T-cell (primary cell): Measurements from ENCODE around the gene MRTFB. TPM values are rescaled to one million over a fixed set of nuclear protein-coding genes. Genes with fewer than 3 reads are reported as not detected.
A peak's percentile ranks its signal among the peaks of the same experiment; 100 is the strongest.

Experiments used
- ATAC-seq, 4 experiments: fragments of 200-7000 bp in 3 of 4; fragments of 150-1000 bp in 1 of 4; cut with Tn5 transposase; replicated peaks in 1 of 4; 1 replicate in 3 of 4; 2 replicates in 1 of 4; pipeline ENCODE4 v1.10.0; 2021; ENCODE audit warnings: moderate library complexity in 3 of 4, mild to moderate bottlenecking in 2 of 4, moderate number of reproducible peaks in 1 of 4
- CTCF ChIA-PET, 2 donors: fragments of 300-600 bp; sonication (Branson Sonifier 250); formaldehyde crosslinking; loops; one replicate each; lab custom pipeline; 2022; ENCODE audit warnings: antibody characterized with exemption in 2 of 2; lab: Charles Lee
- POLR2A ChIA-PET, 2 donors: fragments of 300-600 bp; sonication (Branson Sonifier 250); formaldehyde crosslinking; loops; one replicate each; lab custom pipeline; 2022; ENCODE audit warnings: antibody characterized with exemption in 2 of 2; lab: Charles Lee
- DNase-seq, 35 experiments: peaks; one replicate each; pipeline versions ENCODE4 v3.0.0 to v3.0.0-alpha.2; 2013 to 2023
- H3K27ac ChIP-seq: one replicate; pipeline ENCODE4 v1.5.1; 2013; ENCODE audit warnings: low read length
- H3K27me3 ChIP-seq, 2 experiments: replicated peaks in 1 of 2; 1 replicate in 1 of 2; 2 replicates in 1 of 2; pipeline versions ENCODE4 v1.6.1 to v1.7.0; 2013; ENCODE audit warnings: low read length in 1 of 2, mixed read lengths in 1 of 2; ENCODE audit not compliant: control insufficient read depth in 2 of 2, insufficient read depth in 2 of 2; ENCODE audit errors: extremely low read depth in 1 of 2
- H3K36me3 ChIP-seq, 2 donors: 1 replicate in 1 of 2; 2 replicates in 1 of 2; pipeline versions ENCODE4 v1.6.1 to v1.7.0; 2013; ENCODE audit warnings: low read length in 1 of 2; ENCODE audit not compliant: control insufficient read depth in 2 of 2, insufficient read depth in 1 of 2; ENCODE audit errors: extremely low read depth in 1 of 2
- H3K4me1 ChIP-seq, 2 experiments: 1 replicate in 1 of 2; 2 replicates in 1 of 2; pipeline versions ENCODE4 v1.6.1 to v1.7.0; 2013; ENCODE audit warnings: low read length in 2 of 2, mixed read lengths in 1 of 2; ENCODE audit not compliant: insufficient read depth in 2 of 2, control insufficient read depth in 1 of 2; ENCODE audit errors: extremely low read depth in 1 of 2
- H3K4me3 ChIP-seq, 2 donors: 1 replicate in 1 of 2; 2 replicates in 1 of 2; pipeline versions ENCODE4 v1.5.1 to v1.7.0; 2013; ENCODE audit warnings: mild to moderate bottlenecking in 2 of 2, low read length in 1 of 2, moderate library complexity in 1 of 2; ENCODE audit not compliant: control insufficient read depth in 1 of 2; ENCODE audit errors: extremely low read depth in 1 of 2
- H3K9me3 ChIP-seq: 2 replicates; pipeline ENCODE4 v1.7.0; 2013
- H3K27ac Mint-ChIP-seq, 2 donors: one replicate each; pipeline ENCODE4 v1.8.0; 2020 to 2021; ENCODE audit warnings: mild to moderate bottlenecking in 2 of 2, mixed read lengths in 2 of 2
- H3K27me3 Mint-ChIP-seq, 2 donors: one replicate each; pipeline ENCODE4 v1.8.0; 2021 to 2022; ENCODE audit warnings: mixed read lengths in 2 of 2
- H3K36me3 Mint-ChIP-seq: one replicate; pipeline ENCODE4 v1.8.0; 2021; ENCODE audit warnings: mixed read lengths
- H3K4me1 Mint-ChIP-seq, 3 donors: one replicate each; pipeline ENCODE4 v1.8.0; 2020 to 2022; ENCODE audit warnings: mixed read lengths in 3 of 3, mild to moderate bottlenecking in 1 of 3
- H3K4me3 Mint-ChIP-seq, 3 donors: one replicate each; pipeline ENCODE4 v1.8.0; 2020 to 2022; ENCODE audit warnings: mild to moderate bottlenecking in 3 of 3, mixed read lengths in 3 of 3, moderate library complexity in 3 of 3
- H3K9me3 Mint-ChIP-seq, 3 donors: one replicate each; pipeline ENCODE4 v1.8.0; 2020 to 2022; ENCODE audit warnings: mixed read lengths in 3 of 3
- WGBS: methylation state at CpG from one replicate; pipeline ENCODE4 v1.1.5; 2013; ENCODE audit warnings: missing lambda C conversion rate; ENCODE audit not compliant: insufficient coverage; 5-methylcytosine and 5-hydroxymethylcytosine counted together
- total RNA-seq, 35 experiments: library from RNA in 6 of 35; stranded (reverse) in 6 of 35; fragments of 120-200 nt in 1 of 35; gene quantifications; one replicate each; pipeline versions ENCODE4 v1.2.1 to v1.2.4 and lab custom pipeline; 2013 to 2026

Gene MRTFB
- total RNA-seq, 5 donors from 2014 or later (not counting 1 experiment from before 2014, with no cell fraction given) = 18.2 to 37.0 (median 21.0) TPM

DNA sequence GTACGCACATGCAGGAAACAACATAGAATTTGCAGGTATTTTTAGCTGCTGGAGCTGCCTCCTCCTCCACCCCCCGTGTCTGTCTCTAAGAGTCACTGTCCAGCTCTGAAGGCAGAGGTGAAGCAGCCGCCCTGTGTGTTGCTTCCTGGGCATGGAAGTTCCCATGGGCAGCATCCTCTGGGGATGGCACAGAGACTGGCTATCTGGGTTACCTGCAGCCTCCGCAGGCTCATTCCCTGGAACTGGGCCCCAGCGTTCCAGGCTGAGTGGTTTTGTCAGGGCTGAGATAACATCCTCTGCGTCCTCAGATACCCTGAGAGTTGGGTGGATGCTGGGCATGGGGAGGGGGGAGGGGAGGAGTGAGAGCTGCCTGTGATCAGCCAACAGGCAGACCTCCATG lies 41.5 kb upstream of the MRTFB start:
- Histone ChIP-seq H3K9me3 (no peaks in the 10 kb centered on the region), H3K27ac (no peak overlapping the region), H3K36me3 (no peaks in the 10 kb centered on the region), H3K27me3 (peaks cover 0 to 13% of the 10 kb centered on the region in 2 experiments), H3K4me1 (no peaks in the 10 kb centered on the region), H3K4me3 (no peak overlapping the region)
- ATAC-seq (no peak), DNase-seq (no peak)
- H3K27ac Mint-ChIP-seq = no peak overlapping the region
- no peak overlapping the region for H3K4me3 Mint-ChIP-seq
- ChIA-PET CTCF (no interaction called here), POLR2A (no interaction called here)
- H3K27me3 Mint-ChIP-seq = peaks cover 8 to 9% of the 10 kb centered on the region in 2 donors
- no peaks in the 10 kb centered on the region for H3K36me3 Mint-ChIP-seq
- 72% methylated on average over 6 of the region's 6 CpGs for WGBS
- peaks cover 0 to 12% (median 3%) of the 10 kb centered on the region in 3 donors for H3K9me3 Mint-ChIP-seq
- no peaks in the 10 kb centered on the region for H3K4me1 Mint-ChIP-seq

DNA sequence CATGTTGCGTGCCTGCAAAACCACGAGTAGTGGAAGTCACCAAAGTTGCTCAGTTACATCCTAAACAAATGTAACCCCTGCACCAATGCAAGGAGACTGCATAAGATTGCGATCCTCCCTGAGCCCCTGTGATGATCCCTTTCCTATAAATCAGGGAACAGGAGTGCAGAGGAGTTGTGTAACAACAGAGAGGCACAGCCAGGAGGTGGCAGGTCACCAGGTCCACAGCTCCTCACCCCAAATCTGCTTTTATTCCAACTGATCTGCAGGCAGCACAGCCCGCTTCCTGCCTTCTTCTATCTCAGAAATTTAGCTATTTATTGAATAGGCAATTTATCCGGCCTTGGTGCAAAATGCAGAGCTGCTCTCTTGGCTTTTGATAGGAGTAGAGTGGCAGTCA lies 36.0 kb upstream of the MRTFB start:
- ChIA-PET CTCF (no interaction called here), POLR2A (no interaction called here)
- H3K27ac ChIP-seq = no peak overlapping the region
- no peaks in the 10 kb centered on the region for H3K27me3 ChIP-seq
- no peaks in the 10 kb centered on the region for H3K4me1 ChIP-seq
- H3K9me3 ChIP-seq = no peaks in the 10 kb centered on the region
- H3K36me3 ChIP-seq = no peaks in the 10 kb centered on the region
- no peak for DNase-seq
- ATAC-seq = no peak
- H3K4me3 ChIP-seq = no peak overlapping the region
- Mint-ChIP-seq H3K27me3 (peaks cover 0 to 2% of the 10 kb centered on the region in 2 donors), H3K36me3 (no peaks in the 10 kb centered on the region), H3K4me3 (no peak overlapping the region), H3K4me1 (no peaks in the 10 kb centered on the region), H3K9me3 (peaks cover 4 to 7% (median 5%) of the 10 kb centered on the region in 3 donors), H3K27ac (no peak overlapping the region)
- 80% methylated on average over 1 of the region's 5 CpGs for WGBS

DNA sequence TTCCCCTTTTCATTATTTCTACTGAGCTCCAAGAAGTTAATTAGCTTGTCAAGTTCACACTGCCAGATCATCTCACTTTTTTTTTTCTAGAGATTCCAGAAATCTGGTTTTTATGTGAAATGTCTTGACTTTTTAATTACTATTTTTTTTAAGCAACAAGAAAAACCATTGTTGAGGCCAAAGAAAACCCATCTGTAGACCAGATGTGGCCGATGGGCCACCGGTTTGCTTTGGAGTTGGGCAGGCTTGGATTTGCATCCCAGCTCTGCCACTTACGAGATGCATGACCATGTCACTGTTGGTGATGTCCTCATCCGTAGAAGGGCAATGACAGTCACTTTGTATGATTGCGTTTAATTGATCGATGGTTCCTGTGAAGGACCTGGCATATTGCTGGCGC lies 34.2 kb upstream of the MRTFB start:
- DNase-seq = no peak
- H3K4me1 Mint-ChIP-seq = peaks cover 3 to 8% (median 4%) of the 10 kb centered on the region in 3 donors
- no peak overlapping the region for H3K27ac ChIP-seq
- H3K4me3 Mint-ChIP-seq = no peak overlapping the region
- no peaks in the 10 kb centered on the region for H3K4me1 ChIP-seq
- H3K9me3 Mint-ChIP-seq = peaks cover 4 to 7% (median 5%) of the 10 kb centered on the region in 3 donors
- H3K9me3 ChIP-seq = no peaks in the 10 kb centered on the region
- 92% methylated on average over 7 of the region's 7 CpGs for WGBS
- no peaks in the 10 kb centered on the region for H3K36me3 ChIP-seq
- ChIA-PET POLR2A (no interaction called here), CTCF (no interaction called here)
- no peak overlapping the region for H3K27ac Mint-ChIP-seq
- peaks cover 0 to 2% of the 10 kb centered on the region in 2 donors for H3K27me3 Mint-ChIP-seq
- no peak overlapping the region for H3K4me3 ChIP-seq
- no peaks in the 10 kb centered on the region for H3K27me3 ChIP-seq
- no peaks in the 10 kb centered on the region for H3K36me3 Mint-ChIP-seq
- ATAC-seq = no peak

DNA sequence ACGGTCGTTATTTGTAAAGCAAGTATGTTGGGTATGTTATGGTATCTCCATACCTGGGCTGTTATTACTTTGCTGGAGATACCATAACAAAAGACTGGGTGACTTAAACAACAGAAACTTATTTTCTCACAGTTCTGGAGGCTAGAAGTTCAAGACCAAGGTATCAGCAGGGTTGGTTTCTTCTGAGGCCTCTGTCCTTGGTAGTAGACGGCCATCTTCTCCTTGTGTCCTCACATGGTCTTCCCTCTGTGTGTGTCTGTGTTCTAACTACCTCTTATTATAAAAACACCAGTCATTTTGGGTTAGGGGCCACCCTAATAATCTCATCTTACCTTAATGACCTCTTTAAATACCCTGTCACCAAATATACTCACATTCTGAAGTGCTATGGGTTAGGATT lies 33.2 kb upstream of the MRTFB start:
- no peak for DNase-seq
- WGBS = no CpG with 5 or more reads among the region's 3 CpGs
- no peaks in the 10 kb centered on the region for H3K36me3 ChIP-seq
- Mint-ChIP-seq H3K36me3 (no peaks in the 10 kb centered on the region), H3K27me3 (no peaks in the 10 kb centered on the region), H3K4me1 (peaks cover 3 to 8% (median 4%) of the 10 kb centered on the region in 3 donors), H3K4me3 (no peak overlapping the region), H3K27ac (no peak overlapping the region), H3K9me3 (peaks cover 4 to 5% (median 4%) of the 10 kb centered on the region in 3 donors)
- ChIA-PET CTCF (no interaction called here), POLR2A (no interaction called here)
- no peak overlapping the region for H3K27ac ChIP-seq
- H3K9me3 ChIP-seq = no peaks in the 10 kb centered on the region
- H3K4me3 ChIP-seq = no peak overlapping the region
- no peaks in the 10 kb centered on the region for H3K27me3 ChIP-seq
- no peak for ATAC-seq
- H3K4me1 ChIP-seq = no peaks in the 10 kb centered on the region

GRCh38 chr16:14041164-14041563 lies 30.0 kb upstream of the MRTFB start:
- Mint-ChIP-seq H3K9me3 (peaks cover 4 to 5% (median 4%) of the 10 kb centered on the region in 3 donors), H3K36me3 (no peaks in the 10 kb centered on the region), H3K27me3 (no peaks in the 10 kb centered on the region), H3K4me1 (peaks cover 3 to 8% (median 4%) of the 10 kb centered on the region in 3 donors), H3K4me3 (peak overlapping the region in 1 of 3 donors; percentile 1), H3K27ac (no peak overlapping the region)
- no peak for ATAC-seq
- no peaks in the 10 kb centered on the region for H3K27me3 ChIP-seq
- ChIA-PET CTCF (no interaction called here), POLR2A (no interaction called here)
- no peak for DNase-seq
- H3K4me1 ChIP-seq = no peaks in the 10 kb centered on the region
- H3K27ac ChIP-seq = no peak overlapping the region
- no peaks in the 10 kb centered on the region for H3K9me3 ChIP-seq
- H3K4me3 ChIP-seq = no peak overlapping the region
- WGBS = no CpG with 5 or more reads among the region's 4 CpGs
- H3K36me3 ChIP-seq = no peaks in the 10 kb centered on the region

GRCh38 chr16:14042706-14043105 lies 28.4 kb upstream of the MRTFB start:
- no peak overlapping the region for H3K27ac ChIP-seq
- ATAC-seq (no peak), DNase-seq (no peak)
- H3K36me3 ChIP-seq = no peaks in the 10 kb centered on the region
- H3K9me3 ChIP-seq = no peaks in the 10 kb centered on the region
- no peaks in the 10 kb centered on the region for H3K4me1 ChIP-seq
- Mint-ChIP-seq H3K36me3 (no peaks in the 10 kb centered on the region), H3K9me3 (peaks cover 4 to 5% (median 4%) of the 10 kb centered on the region in 3 donors), H3K27me3 (no peaks in the 10 kb centered on the region), H3K4me1 (peaks cover 3 to 8% (median 4%) of the 10 kb centered on the region in 3 donors), H3K27ac (no peak overlapping the region), H3K4me3 (no peak overlapping the region)
- ChIA-PET POLR2A (no interaction called here), CTCF (interaction anchor here in 1 of 2 donors (0.6 kb wide), 1 partner anchor 72 kb away, joined by 3 read pairs; no protein-coding TSS in a partner anchor)
- no peak overlapping the region for H3K4me3 ChIP-seq
- WGBS = 95% methylated on average over 7 of the region's 10 CpGs
- no peaks in the 10 kb centered on the region for H3K27me3 ChIP-seq

- H3K4me3 ChIP-seq = no peak overlapping the region
- Mint-ChIP-seq H3K9me3 (peaks cover 4 to 5% (median 4%) of the 10 kb centered on the region in 3 donors), H3K4me3 (no peak overlapping the region), H3K27me3 (peaks cover 0 to 3% of the 10 kb centered on the region in 2 donors), H3K27ac (no peak overlapping the region), H3K4me1 (peaks cover 3 to 8% (median 4%) of the 10 kb centered on the region in 3 donors), H3K36me3 (no peaks in the 10 kb centered on the region)
- H3K36me3 ChIP-seq = no peaks in the 10 kb centered on the region
- H3K27me3 ChIP-seq = no peaks in the 10 kb centered on the region
- ChIA-PET POLR2A (no interaction called here), CTCF (no interaction called here)
- 60% methylated on average over 3 of the region's 6 CpGs for WGBS
- no peaks in the 10 kb centered on the region for H3K4me1 ChIP-seq
- no peaks in the 10 kb centered on the region for H3K9me3 ChIP-seq
- ATAC-seq = no peak
- H3K27ac ChIP-seq = no peak overlapping the region
- no peak for DNase-seq
These were observed 27.8 kb upstream of the MRTFB start for GRCh38 chr16:14043278-14043677.
